Calu3 (cell line): ENCODE measurements around the gene MRPL11. TPM values are rescaled to one million over a fixed set of nuclear protein-coding genes. Genes with fewer than 3 reads are reported as not detected.

Experiments used
- BruUV-seq: library from RNA; stranded (reverse); fragments of 400-500 nt; replicated peaks from 2 replicates; lab custom pipeline; 2021; lab: Mats Ljungman, UMichigan
- CTCF ChIA-PET: fragments of 300-600 bp; sonication (Branson Sonifier 250); formaldehyde crosslinking; loops from one replicate; lab custom pipeline; 2022; ENCODE audit warnings: antibody characterized with exemption; lab: Charles Lee
- DNase-seq: peaks from one replicate; pipeline ENCODE4 v3.0.0; 2022
- H3K27ac Mint-ChIP-seq: one replicate; pipeline ENCODE4 v1.8.0; 2022; ENCODE audit warnings: mixed read lengths; ENCODE audit not compliant: unreplicated experiment
- H3K27me3 Mint-ChIP-seq: one replicate; pipeline ENCODE4 v1.8.0; 2022; ENCODE audit warnings: mixed read lengths; ENCODE audit not compliant: unreplicated experiment
- H3K36me3 Mint-ChIP-seq: one replicate; pipeline ENCODE4 v1.8.0; 2022; ENCODE audit warnings: mild to moderate bottlenecking, moderate library complexity, mixed read lengths; ENCODE audit not compliant: insufficient read depth, unreplicated experiment
- H3K4me1 Mint-ChIP-seq: one replicate; pipeline ENCODE4 v1.8.0; 2022; ENCODE audit warnings: mild to moderate bottlenecking, low read depth, mixed read lengths; ENCODE audit not compliant: unreplicated experiment
- H3K4me3 Mint-ChIP-seq: one replicate; pipeline ENCODE4 v1.8.0; 2022; ENCODE audit warnings: mild to moderate bottlenecking, low read depth, moderate library complexity, mixed read lengths; ENCODE audit not compliant: unreplicated experiment
- H3K9me3 Mint-ChIP-seq: one replicate; pipeline ENCODE4 v1.8.0; 2022; ENCODE audit warnings: low read depth, mixed read lengths; ENCODE audit not compliant: unreplicated experiment
- CTCF ChIP-seq: fragments of 200-600 bp; IDR thresholded peaks from one replicate; pipeline ENCODE4 v1.8.0; 2022; ENCODE audit warnings: antibody characterized with exemption; ENCODE audit not compliant: unreplicated experiment
- intact Hi-C: fragments of 100-400 bp; cut with micrococcal nuclease; formaldehyde crosslinking; loops from one replicate; pipeline ENCODE4 v1.10.0; 2022; ENCODE audit not compliant: unreplicated experiment
- total RNA-seq: library from RNA; stranded (reverse); gene quantifications from 2 replicates; pipeline ENCODE4 v1.2.3, GENCODE V29; 2022

Gene MRPL11
- total RNA-seq, 1 experiment from 2014 or later, result 79.6 TPM

DNA sequence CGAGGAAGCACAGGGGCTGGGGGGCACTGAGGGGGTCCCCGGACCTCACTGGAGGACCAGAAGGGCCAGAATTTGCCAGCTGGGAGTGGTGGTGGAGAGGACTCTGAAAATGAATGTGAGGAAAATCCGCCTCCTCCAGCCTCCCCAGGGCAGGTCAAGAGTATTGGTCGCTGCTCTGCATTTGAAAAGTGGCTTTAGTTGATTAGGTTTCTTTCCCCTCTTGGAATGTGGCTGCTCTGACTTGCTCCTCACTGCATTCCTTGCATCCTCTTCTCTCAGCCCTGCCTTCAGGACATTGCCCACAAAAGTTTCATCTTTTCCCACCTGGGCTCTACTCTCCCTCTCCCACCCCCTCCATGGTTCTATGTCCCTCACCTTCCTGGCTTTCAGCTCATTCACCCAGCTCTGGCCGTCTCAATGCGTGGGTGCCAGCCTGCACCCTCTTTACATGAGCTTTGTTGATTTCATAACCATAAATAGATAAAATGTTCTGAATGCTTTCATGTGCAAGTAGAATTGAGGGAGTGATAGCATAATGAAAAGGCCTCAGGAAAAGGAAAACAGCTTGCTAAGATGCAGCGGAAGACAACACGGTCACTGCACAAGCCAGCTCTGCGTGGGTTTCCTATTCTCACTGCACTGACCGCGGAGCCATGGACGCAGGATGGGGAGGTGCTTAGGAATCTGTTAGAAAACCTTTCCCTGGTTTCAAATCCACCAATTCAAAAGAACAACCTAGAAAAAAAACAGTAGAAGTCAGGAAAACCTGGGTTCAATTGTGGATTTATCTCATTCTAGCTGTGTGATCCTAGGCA is 24.3 kb downstream of the MRPL11 start:
- H3K27me3 Mint-ChIP-seq, result peaks cover 99% of the 10 kb centered on the region
- DNase-seq, result no peak
- H3K4me3 Mint-ChIP-seq, result no peak overlapping the region
- CTCF ChIA-PET, result interaction anchor here (0.6 to 1.2 kb wide), 2 partner anchors 21 to 66 kb away, joined by 3 read pairs; partner anchors contain the start of gene DPP3
- no peaks in the 10 kb centered on the region for H3K9me3 Mint-ChIP-seq
- peaks cover 21% of the 10 kb centered on the region for H3K4me1 Mint-ChIP-seq
- intact Hi-C loops, result no loop called here
- no peak for TF ChIP-seq CTCF
- no peak overlapping the region for H3K27ac Mint-ChIP-seq
- H3K36me3 Mint-ChIP-seq, result peaks cover 7% of the 10 kb centered on the region
- BruUV-seq, result no TSS peak

GRCh38 chr11:66413167-66413566 is 25.5 kb downstream of the MRPL11 start:
- Mint-ChIP-seq H3K27me3 (peaks cover 97% of the 10 kb centered on the region), H3K36me3 (no peaks in the 10 kb centered on the region), H3K27ac (no peak overlapping the region), H3K9me3 (no peaks in the 10 kb centered on the region), H3K4me3 (no peak overlapping the region), H3K4me1 (peaks cover 10% of the 10 kb centered on the region)
- no peak for TF ChIP-seq CTCF
- CTCF ChIA-PET, result no interaction called here
- intact Hi-C loops, result no loop called here
- DNase-seq, result no peak
- BruUV-seq, result no TSS peak

DNA sequence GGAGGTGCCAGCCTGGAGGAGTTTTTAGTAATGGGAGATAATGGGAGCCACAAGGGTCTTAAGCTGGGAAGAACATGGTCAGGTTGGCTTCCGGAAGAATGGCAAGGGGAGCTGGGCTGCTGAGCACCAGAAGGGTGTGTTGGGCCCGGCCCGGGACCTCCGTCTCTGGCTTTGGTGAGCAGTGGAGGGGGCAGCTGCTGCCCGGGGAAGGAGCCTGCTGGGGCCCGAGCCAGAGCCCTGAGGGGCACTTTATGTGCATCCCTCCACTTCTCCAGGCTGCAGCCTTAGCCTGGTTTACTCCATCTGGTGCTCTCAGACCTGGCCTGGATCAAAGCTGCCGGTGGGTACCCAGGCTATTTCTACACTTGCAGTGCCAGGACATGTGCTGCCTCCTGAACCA is 26.5 kb downstream of the MRPL11 start:
- Mint-ChIP-seq H3K9me3 (no peaks in the 10 kb centered on the region), H3K36me3 (no peaks in the 10 kb centered on the region), H3K27ac (no peak overlapping the region), H3K27me3 (peaks cover 97% of the 10 kb centered on the region), H3K4me3 (no peak overlapping the region), H3K4me1 (no peaks in the 10 kb centered on the region)
- no peak for TF ChIP-seq CTCF
- BruUV-seq, result no TSS peak
- CTCF ChIA-PET, result interaction anchor here (0.6 kb wide), 1 partner anchor 15 kb away, joined by 3 read pairs; no protein-coding TSS in a partner anchor
- intact Hi-C loops, result no loop called here
- no peak for DNase-seq

- intact Hi-C loops, result no loop called here
- H3K27me3 Mint-ChIP-seq, result peaks cover 97% of the 10 kb centered on the region
- BruUV-seq, result no TSS peak
- CTCF ChIA-PET, result no interaction called here
- DNase-seq, result no peak
- no peaks in the 10 kb centered on the region for H3K4me1 Mint-ChIP-seq
- H3K9me3 Mint-ChIP-seq, result no peaks in the 10 kb centered on the region
- no peak overlapping the region for H3K27ac Mint-ChIP-seq
- no peak for TF ChIP-seq CTCF
- no peaks in the 10 kb centered on the region for H3K36me3 Mint-ChIP-seq
- H3K4me3 Mint-ChIP-seq, result no peak overlapping the region
These were observed 27.3 kb downstream of the MRPL11 start for GRCh38 chr11:66411323-66411722.
